Loucy (cell line): ENCODE measurements around the gene CXCL3.

Experiments used
- H2AFZ ChIP-seq: fragments of 200-600 bp; sonication (generic); 2 replicates; pipeline ENCODE4 v1.6.0; 2016; ENCODE audit warnings: antibody characterized with exemption, mild to moderate bottlenecking, low read length, moderate library complexity
- H3F3A ChIP-seq: fragments of 200-600 bp; 2 replicates; pipeline ENCODE4 v1.6.0; 2016; ENCODE audit warnings: antibody characterized with exemption, low read depth, mild to moderate bottlenecking
- H3K27me3 ChIP-seq: fragments of 200-600 bp; sonication (generic); 2 replicates; pipeline ENCODE4 v1.6.1; 2014; ENCODE audit warnings: low read length, mild to moderate bottlenecking; ENCODE audit not compliant: insufficient read depth, poor library complexity, severe bottlenecking
- H3K36me3 ChIP-seq: fragments of 200-600 bp; sonication (generic); 2 replicates; pipeline ENCODE4 v1.6.1; 2016; ENCODE audit warnings: low read length; ENCODE audit not compliant: insufficient read depth
- H3K4me1 ChIP-seq: fragments of 200-600 bp; sonication (generic); 2 replicates; pipeline ENCODE4 v1.5.1; 2014; ENCODE audit warnings: low read length, mild to moderate bottlenecking; ENCODE audit not compliant: insufficient read depth, poor library complexity, severe bottlenecking
- H3K4me2 ChIP-seq: fragments of 200-600 bp; sonication (generic); 2 replicates; pipeline ENCODE4 v1.6.0; 2014; ENCODE audit warnings: antibody characterized with exemption, low read length, low read depth, mild to moderate bottlenecking; ENCODE audit not compliant: poor library complexity, severe bottlenecking
- H3K4me3 ChIP-seq: fragments of 200-600 bp; sonication (generic); 2 replicates; pipeline ENCODE4 v1.5.1; 2014; ENCODE audit warnings: low read length, mild to moderate bottlenecking, mixed read lengths; ENCODE audit not compliant: poor library complexity, severe bottlenecking
- H3K79me2 ChIP-seq: fragments of 200-600 bp; sonication (generic); 2 replicates; pipeline ENCODE4 v1.6.1; 2014; ENCODE audit warnings: low read length; ENCODE audit not compliant: insufficient read depth
- H3K9ac ChIP-seq: fragments of 200-600 bp; sonication (generic); 2 replicates; pipeline ENCODE4 v1.6.0; 2014; ENCODE audit warnings: mild to moderate bottlenecking, low read depth, low read length, moderate library complexity; ENCODE audit not compliant: poor library complexity, severe bottlenecking
- H3K9me2 ChIP-seq: fragments of 200-600 bp; sonication (generic); replicated peaks from 2 replicates; pipeline ENCODE4 v1.6.1; 2016; ENCODE audit warnings: low read depth, low read length, mixed read lengths
- H3K9me3 ChIP-seq: fragments of 200-600 bp; sonication (generic); 2 replicates; pipeline ENCODE4 v1.6.1; 2014; ENCODE audit warnings: mild to moderate bottlenecking, antibody characterized with exemption, low read length, low read depth; ENCODE audit not compliant: insufficient read depth
- H4K20me1 ChIP-seq: fragments of 200-600 bp; sonication (generic); 2 replicates; pipeline ENCODE4 v1.6.0; 2014; ENCODE audit warnings: antibody characterized with exemption, low read length, mild to moderate bottlenecking; ENCODE audit not compliant: insufficient read depth, poor library complexity, severe bottlenecking
- EZH2phosphoT487 ChIP-seq: fragments of 200-600 bp; IDR thresholded peaks from 2 replicates; pipeline ENCODE4 v1.6.1; 2018; ENCODE audit warnings: antibody characterized with exemption, mild to moderate bottlenecking, moderate library complexity, borderline replicate concordance
- TF ChIP-seq, protein P1 (sequence below): fragments of 200-600 bp; sonication (generic); conservative IDR thresholded peaks from 2 replicates; pipeline ENCODE4 v1.5.1; 2014; ENCODE audit warnings: mild to moderate bottlenecking, antibody characterized with exemption, low read length

CXCL3 gene

DNA sequence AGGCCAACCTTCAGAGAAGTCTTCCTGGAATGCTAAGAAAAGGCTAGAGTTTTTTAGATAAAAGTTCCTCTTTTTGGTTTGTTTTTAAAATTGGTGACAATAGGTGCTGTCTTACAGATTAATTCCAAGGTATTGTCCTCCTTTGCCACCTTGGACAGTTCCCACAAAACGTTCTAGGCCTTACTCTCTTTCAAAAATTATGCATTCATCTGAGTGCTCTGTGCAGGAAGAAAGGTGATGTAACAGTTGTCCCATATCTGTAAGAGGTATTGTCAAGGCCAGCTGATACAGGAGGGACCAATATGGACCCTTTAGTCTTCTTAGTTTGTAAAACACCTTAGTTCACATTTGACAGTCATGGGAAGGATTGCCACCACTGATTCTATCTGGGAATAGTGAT lies 24.2 kb downstream of the CXCL3 start:
- no peak overlapping the region for H2AFZ ChIP-seq
- TF ChIP-seq, protein P1, sequence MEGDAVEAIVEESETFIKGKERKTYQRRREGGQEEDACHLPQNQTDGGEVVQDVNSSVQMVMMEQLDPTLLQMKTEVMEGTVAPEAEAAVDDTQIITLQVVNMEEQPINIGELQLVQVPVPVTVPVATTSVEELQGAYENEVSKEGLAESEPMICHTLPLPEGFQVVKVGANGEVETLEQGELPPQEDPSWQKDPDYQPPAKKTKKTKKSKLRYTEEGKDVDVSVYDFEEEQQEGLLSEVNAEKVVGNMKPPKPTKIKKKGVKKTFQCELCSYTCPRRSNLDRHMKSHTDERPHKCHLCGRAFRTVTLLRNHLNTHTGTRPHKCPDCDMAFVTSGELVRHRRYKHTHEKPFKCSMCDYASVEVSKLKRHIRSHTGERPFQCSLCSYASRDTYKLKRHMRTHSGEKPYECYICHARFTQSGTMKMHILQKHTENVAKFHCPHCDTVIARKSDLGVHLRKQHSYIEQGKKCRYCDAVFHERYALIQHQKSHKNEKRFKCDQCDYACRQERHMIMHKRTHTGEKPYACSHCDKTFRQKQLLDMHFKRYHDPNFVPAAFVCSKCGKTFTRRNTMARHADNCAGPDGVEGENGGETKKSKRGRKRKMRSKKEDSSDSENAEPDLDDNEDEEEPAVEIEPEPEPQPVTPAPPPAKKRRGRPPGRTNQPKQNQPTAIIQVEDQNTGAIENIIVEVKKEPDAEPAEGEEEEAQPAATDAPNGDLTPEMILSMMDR = no peak
- TF ChIP-seq EZH2phosphoT487 = no peak
- H3K27me3 ChIP-seq = no peaks in the 10 kb centered on the region
- H3K79me2 ChIP-seq = no peaks in the 10 kb centered on the region
- no peaks in the 10 kb centered on the region for H3K36me3 ChIP-seq
- no peaks in the 10 kb centered on the region for H3K9me3 ChIP-seq
- H4K20me1 ChIP-seq = no peaks in the 10 kb centered on the region
- H3K9me2 ChIP-seq = no peaks in the 10 kb centered on the region
- no peak overlapping the region for H3K9ac ChIP-seq
- H3F3A ChIP-seq = no peaks in the 10 kb centered on the region
- peaks cover 25% of the 10 kb centered on the region for H3K4me1 ChIP-seq
- no peak overlapping the region for H3K4me2 ChIP-seq
- H3K4me3 ChIP-seq = no peak overlapping the region

GRCh38 chr4:74013264-74013663 lies 25.2 kb downstream of the CXCL3 start:
- TF ChIP-seq EZH2phosphoT487 = no peak
- TF ChIP-seq, protein P1 = no peak
- Histone ChIP-seq H3K79me2 (no peaks in the 10 kb centered on the region), H3K4me3 (no peak overlapping the region), H3K9ac (no peak overlapping the region), H3K9me3 (no peaks in the 10 kb centered on the region), H4K20me1 (no peaks in the 10 kb centered on the region), H3K36me3 (no peaks in the 10 kb centered on the region), H2AFZ (no peak overlapping the region), H3F3A (no peaks in the 10 kb centered on the region), H3K4me2 (no peak overlapping the region), H3K9me2 (no peaks in the 10 kb centered on the region), H3K27me3 (no peaks in the 10 kb centered on the region), H3K4me1 (peaks cover 21% of the 10 kb centered on the region)

DNA sequence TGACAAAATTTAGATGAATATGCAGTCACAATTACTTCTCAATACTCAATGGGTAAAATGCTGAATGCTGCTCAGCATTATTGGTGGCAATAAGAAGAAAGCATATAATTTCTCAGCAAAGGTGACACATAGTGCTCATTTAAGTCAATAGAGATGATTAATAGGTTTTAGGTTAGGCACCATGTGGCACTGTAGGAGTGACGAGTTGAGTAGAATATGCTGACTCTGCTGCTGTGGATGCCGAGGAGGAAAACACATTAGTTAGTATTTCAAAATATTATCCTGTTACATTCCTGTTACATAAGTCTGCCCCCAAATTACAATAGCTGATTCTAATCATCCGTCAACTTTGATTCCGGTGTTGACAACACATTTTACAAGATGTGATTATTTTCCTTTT lies 26.4 kb downstream of the CXCL3 start:
- Histone ChIP-seq H3K9me3 (no peaks in the 10 kb centered on the region), H4K20me1 (no peaks in the 10 kb centered on the region), H2AFZ (no peak overlapping the region), H3K4me1 (peaks cover 20% of the 10 kb centered on the region), H3K9me2 (no peaks in the 10 kb centered on the region), H3K36me3 (no peaks in the 10 kb centered on the region), H3K4me3 (no peak overlapping the region), H3F3A (no peaks in the 10 kb centered on the region), H3K27me3 (no peaks in the 10 kb centered on the region), H3K79me2 (no peaks in the 10 kb centered on the region), H3K9ac (no peak overlapping the region), H3K4me2 (no peak overlapping the region)
- TF ChIP-seq, protein P1 = no peak
- TF ChIP-seq EZH2phosphoT487 = no peak
